Measurements from ENCODE around the gene EML2.

DNA sequence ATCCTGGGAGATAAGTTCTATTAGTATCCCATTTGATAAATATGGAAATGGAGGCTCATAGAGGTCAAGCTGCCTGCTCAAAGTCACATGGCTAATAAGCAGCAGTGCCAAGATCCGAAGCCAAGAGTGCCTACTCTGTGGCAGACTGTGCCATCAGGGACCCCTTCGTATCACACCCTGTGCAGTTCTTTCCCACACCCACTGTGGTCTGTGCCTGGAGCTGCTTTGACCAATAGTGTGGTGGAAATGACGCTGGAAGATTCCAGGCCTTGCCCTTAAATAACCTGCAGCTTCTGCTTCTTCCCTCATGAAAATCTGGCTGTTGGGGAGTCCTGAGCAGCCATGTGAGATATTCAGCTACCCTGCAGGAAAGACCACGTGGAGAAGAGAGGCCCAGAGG, 64.7 kb downstream of the EML2 start:
- TF ChIP-seq, protein P1, sequence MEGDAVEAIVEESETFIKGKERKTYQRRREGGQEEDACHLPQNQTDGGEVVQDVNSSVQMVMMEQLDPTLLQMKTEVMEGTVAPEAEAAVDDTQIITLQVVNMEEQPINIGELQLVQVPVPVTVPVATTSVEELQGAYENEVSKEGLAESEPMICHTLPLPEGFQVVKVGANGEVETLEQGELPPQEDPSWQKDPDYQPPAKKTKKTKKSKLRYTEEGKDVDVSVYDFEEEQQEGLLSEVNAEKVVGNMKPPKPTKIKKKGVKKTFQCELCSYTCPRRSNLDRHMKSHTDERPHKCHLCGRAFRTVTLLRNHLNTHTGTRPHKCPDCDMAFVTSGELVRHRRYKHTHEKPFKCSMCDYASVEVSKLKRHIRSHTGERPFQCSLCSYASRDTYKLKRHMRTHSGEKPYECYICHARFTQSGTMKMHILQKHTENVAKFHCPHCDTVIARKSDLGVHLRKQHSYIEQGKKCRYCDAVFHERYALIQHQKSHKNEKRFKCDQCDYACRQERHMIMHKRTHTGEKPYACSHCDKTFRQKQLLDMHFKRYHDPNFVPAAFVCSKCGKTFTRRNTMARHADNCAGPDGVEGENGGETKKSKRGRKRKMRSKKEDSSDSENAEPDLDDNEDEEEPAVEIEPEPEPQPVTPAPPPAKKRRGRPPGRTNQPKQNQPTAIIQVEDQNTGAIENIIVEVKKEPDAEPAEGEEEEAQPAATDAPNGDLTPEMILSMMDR (conservative IDR thresholded peaks at IDR 0.05; ENCODE audit: low read depth, low read length) = no peak
- TF ChIP-seq FOS (IDR thresholded peaks at IDR 0.05; ENCODE audit: low read depth, low read length) = no peak
